ENCODE measurements around the gene SERTM1.

Gene SERTM1

GRCh38 chr13:36673838-36674326 is at the start of gene SERTM1:
Gene SERTM1, plus strand, starts transcription at chr13:36674020. Its CDS starts 21,059 bp downstream, at chr13:36695079.
- no peak for DNase-seq (ENCODE audit: low read depth in 2 of 2, low spot score in 1 of 2)

- DNase-seq (ENCODE audit: low read depth in 2 of 2, low spot score in 1 of 2): no peak
Measured at GRCh38 chr13:36628377-36629056, 45.3 kb upstream of the SERTM1 start.

GRCh38 chr13:36629057-36629385 is 44.8 kb upstream of the SERTM1 start:
- no peak for DNase-seq (ENCODE audit: low read depth in 2 of 2, low spot score in 1 of 2)

GRCh38 chr13:36630181-36630803 is 43.5 kb upstream of the SERTM1 start:
- no peak for DNase-seq (ENCODE audit: low read depth in 2 of 2, low spot score in 1 of 2)

- no peak for DNase-seq (ENCODE audit: low read depth in 2 of 2, low spot score in 1 of 2)
Measured at GRCh38 chr13:36639610-36640009, 34.2 kb upstream of the SERTM1 start.

- no peak for DNase-seq (ENCODE audit: low read depth in 2 of 2, low spot score in 1 of 2)
Measured at GRCh38 chr13:36650611-36651010, 23.2 kb upstream of the SERTM1 start.

GRCh38 chr13:36665630-36666029 is 8.2 kb upstream of the SERTM1 start:
- no peak for DNase-seq (ENCODE audit: low read depth in 2 of 2, low spot score in 1 of 2)

- DNase-seq (ENCODE audit: low read depth in 2 of 2, low spot score in 1 of 2): no peak
Measured at GRCh38 chr13:36666477-36667229, 7.2 kb upstream of the SERTM1 start.

GRCh38 chr13:36668316-36668715 is 5.5 kb upstream of the SERTM1 start:
- DNase-seq (ENCODE audit: low read depth in 2 of 2, low spot score in 1 of 2): no peak

- no peak for DNase-seq (ENCODE audit: low read depth in 2 of 2, low spot score in 1 of 2)
Measured at GRCh38 chr13:36673352-36673751, 468 bp upstream of the SERTM1 start.

GRCh38 chr13:36674337-36675212 is 755 bp downstream of the SERTM1 start:
- DNase-seq (ENCODE audit: low read depth in 2 of 2, low spot score in 1 of 2): no peak

GRCh38 chr13:36675213-36675536 is 1.4 kb downstream of the SERTM1 start:
- no peak for DNase-seq (ENCODE audit: low read depth in 2 of 2, low spot score in 1 of 2)

GRCh38 chr13:36680913-36681312 is 7.1 kb downstream of the SERTM1 start:
- DNase-seq (ENCODE audit: low read depth in 2 of 2, low spot score in 1 of 2): no peak

- no peak for DNase-seq (ENCODE audit: low read depth in 2 of 2, low spot score in 1 of 2)
Measured at GRCh38 chr13:36681894-36682624, 8.2 kb downstream of the SERTM1 start.

- DNase-seq (ENCODE audit: low read depth in 2 of 2, low spot score in 1 of 2): no peak
Measured at GRCh38 chr13:36683701-36684100, 9.9 kb downstream of the SERTM1 start.

GRCh38 chr13:36685927-36686326 is 12.1 kb downstream of the SERTM1 start:
- no peak for DNase-seq (ENCODE audit: low read depth in 2 of 2, low spot score in 1 of 2)

- DNase-seq (ENCODE audit: low read depth in 2 of 2, low spot score in 1 of 2): no peak
Measured at GRCh38 chr13:36696410-36697010, 22.7 kb downstream of the SERTM1 start.

GRCh38 chr13:36700170-36700569 is 26.4 kb downstream of the SERTM1 start:
- no peak for DNase-seq (ENCODE audit: low read depth in 2 of 2, low spot score in 1 of 2)

GRCh38 chr13:36706755-36707154 is 32.9 kb downstream of the SERTM1 start:
- no peak for DNase-seq (ENCODE audit: low read depth in 2 of 2, low spot score in 1 of 2)

Data from stimulated activated CD8-positive, alpha-beta memory T cell treated with anti-CD3 and anti-CD28 coated beads, Interleukin-4, amount 100 ng/mL, for 4 hours (primary cell).